CD1c-positive myeloid dendritic cell (primary cell): ENCODE data around the gene ACADSB.

ENCODE experiments used
- DNase-seq: peaks from one replicate; pipeline ENCODE4 v3.0.0-alpha.2; 2016; ENCODE audit errors: extremely low spot score

ACADSB gene

DNA sequence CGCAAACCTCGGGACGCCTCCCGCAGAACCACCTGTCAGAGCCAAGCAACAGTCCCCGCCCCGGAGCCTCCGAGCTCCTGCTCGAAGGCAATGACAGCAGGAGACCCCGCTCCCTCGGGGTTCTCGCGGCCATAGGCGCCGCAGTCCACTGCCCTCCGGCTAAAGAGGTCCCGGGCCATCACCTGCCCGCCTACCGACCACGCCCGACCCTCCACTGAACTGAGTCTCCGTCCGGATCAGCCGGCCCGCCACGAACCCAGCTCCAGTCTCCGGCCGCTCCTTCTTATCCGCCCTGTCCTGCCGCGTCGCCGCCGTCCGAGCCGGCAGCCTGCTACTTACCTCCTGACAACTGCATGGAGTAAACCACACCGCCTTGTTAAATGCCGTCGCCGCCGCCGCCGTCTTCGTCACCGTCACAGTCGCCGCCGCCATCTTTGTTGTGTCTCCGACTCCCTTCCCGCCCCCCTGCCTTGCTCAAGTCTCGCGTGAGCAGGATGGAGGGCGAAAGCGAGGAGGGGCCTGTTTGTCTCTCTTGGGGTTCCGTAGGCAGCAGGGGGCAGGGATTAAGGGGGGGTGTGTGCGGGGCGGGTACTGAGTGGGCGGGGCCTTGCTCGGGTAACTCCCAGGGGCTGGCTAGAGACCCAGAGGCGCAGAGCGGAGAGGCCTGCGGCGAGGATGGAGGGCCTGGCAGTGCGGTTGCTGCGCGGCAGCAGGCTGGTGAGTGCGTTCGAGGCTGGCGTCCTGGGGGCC lies at the start of gene ACADSB, which contains the start of gene IKZF5:
Gene ACADSB, plus strand, starts transcription at position 652 of the 750 bp plus-strand sequence. Its CDS starts 24 bp downstream, at position 676.
Gene IKZF5, minus strand, starts transcription at position 441 of the 750 bp plus-strand sequence. CDS start 10,170 bp downstream, outside the sequence.
- peak; percentile 98 for DNase-seq

DNA sequence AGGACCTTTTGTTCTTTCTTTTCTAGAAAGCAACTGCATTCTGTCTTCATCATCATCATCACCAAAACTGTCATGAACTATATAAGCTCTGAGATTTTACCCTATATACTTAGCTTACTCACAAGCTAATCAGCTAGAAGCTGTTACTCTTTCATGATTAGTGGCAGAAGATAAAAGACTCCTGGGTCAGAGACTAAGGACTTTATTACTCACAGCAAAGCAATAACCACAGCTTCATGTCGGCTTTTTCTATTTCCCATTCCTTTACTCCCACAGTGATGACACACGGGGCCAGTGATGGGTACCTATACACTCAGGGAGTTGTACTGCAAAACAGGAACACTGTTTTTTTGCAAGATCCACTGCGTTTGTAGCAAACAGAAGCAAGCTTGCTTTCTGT lies 46.4 kb upstream of the ACADSB start:
- DNase-seq: no peak

DNA sequence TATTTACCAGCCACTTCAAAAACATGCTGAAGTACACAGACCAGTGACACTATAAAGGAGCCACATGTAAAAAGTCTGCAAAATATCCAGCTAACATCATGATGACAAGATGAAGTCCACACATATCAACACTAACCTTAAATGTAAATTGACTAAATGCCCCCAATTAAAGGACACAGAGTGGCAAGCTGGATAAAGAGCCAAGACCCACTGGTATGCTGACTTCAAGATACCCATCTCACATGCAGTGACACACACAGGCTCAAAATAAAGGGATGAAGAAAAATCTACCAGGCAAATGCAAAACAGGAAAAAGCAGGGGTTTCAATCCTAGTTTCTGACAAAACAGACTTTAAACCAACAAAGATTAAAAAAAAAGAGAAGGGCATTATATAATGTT lies 41.9 kb upstream of the ACADSB start:
- DNase-seq: no peak

DNA sequence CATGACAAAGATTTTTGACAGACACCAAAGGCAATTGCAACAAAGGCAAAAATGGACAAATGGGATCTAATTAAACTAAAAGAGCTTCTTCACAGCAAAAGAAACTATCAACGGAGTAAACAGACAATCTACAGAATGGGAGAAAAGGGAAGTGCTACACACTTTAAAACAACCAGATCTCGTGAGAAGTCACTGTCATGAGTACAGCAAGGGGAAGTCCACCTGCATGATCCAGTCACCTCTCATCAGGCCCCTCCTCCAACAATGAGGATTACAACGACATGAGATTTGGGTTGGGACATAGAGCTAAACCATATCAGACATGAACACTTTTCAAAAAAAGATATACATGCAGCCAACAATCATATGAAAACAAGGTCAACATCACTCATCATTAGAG lies 40.1 kb upstream of the ACADSB start:
- DNase-seq: no peak

DNA sequence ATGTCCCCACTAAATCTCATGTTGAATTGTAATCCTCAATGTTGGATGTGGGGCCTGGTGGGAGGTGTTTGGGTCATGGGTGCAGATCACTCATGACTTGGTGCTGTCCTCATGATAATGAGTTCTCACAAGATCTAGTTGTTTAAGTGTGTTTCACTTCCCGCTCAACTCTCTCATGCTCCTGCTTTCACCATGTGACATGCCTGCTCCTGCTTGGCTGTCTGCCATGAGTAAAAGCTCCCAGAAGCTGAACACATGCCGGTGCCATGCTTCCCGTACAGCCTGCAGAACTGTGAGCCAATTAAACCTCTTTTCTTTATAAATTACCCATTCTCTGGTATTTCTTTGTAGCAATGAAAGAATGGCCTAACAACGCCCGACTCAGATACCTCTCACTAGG lies 34.8 kb upstream of the ACADSB start:
- peak; percentile 37 for DNase-seq

DNA sequence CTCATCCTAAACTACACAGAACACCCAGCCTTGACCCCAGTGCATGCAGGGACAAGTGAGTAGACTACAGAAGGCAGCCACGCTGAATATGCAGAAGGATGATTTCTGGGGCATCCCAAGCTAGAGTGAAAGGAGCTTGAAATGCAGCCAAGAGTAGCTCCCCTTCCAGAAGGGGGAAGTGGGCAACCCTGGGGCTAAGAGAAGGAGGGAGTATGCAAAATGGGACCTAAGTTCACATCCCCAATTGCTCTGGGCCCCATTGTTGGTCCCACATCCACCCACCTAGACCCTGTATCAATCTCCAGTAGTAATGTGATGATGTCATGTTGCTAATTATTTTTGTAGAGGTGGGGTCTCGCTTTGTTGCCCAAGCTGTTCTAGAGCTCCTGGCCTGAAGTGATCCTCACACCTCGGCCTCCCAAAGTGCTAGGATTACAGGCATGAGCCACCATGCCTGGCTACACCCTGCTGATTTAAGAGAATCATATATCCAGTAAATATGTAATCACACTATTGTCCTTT lies 34.2 kb upstream of the ACADSB start:
- DNase-seq: no peak

DNA sequence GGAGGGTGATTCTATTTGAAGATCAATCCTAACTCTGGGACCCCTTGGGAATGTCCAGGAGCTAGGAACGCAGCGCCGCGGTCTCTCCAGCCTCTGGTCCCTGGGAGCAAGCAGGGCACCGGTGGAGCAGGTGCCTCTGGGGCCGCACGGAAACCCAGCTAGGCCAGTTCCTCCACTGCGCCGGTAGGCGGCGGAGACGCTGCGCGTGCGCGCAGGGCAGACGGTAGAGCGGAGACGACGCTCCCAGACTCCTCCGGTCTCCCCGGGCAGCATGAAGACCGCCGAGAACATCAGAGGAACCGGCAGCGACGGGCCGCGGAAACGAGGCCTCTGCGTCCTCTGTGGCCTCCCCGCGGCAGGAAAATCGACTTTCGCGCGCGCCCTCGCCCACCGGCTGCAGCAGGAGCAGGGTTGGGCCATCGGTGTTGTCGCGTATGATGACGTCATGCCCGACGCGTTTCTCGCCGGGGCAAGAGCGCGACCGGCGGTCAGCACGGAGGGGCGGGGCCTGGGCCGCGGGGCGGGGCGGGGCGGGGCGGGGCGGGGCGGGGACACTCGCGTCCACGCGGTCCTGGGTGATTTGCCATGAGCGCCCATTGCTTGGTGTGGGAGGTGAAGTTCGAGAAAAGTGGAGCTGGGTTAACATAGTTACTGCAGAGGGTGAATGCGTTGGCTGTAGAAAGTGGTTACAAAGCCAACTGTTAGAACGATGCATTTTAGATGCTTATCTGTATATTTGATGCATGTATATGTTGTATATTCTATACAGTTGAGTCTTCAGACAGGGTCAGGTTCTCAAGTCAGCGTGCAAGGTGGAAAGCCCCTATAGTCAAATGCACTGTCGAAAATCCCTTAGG lies 28.4 kb upstream of the ACADSB start, which contains the start of gene PSTK:
Gene PSTK, plus strand, starts transcription at position 193 of the 857 bp plus-strand sequence. Its CDS starts 79 bp downstream, at position 272.
- DNase-seq: peak; percentile 95

DNA sequence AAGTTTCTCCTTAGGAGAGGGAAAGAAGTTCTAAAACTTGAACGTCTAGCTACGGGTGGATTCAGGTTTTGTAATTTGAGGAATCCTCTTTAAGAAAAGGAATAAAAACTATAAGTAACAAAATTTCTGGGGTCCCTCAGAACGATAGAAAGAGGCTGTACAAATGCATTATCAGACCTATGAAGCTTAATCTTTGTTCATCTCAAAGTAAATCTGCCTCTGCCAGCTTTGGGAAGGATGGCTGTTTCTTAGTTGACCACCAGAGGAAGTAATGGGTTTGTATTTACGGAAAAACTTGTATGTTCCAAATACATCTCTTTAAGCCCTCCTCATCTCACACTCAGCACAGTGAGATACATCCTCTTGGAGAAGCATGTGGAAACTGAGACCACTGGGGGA lies 27.7 kb upstream of the ACADSB start:
- DNase-seq: peak; percentile 35

DNA sequence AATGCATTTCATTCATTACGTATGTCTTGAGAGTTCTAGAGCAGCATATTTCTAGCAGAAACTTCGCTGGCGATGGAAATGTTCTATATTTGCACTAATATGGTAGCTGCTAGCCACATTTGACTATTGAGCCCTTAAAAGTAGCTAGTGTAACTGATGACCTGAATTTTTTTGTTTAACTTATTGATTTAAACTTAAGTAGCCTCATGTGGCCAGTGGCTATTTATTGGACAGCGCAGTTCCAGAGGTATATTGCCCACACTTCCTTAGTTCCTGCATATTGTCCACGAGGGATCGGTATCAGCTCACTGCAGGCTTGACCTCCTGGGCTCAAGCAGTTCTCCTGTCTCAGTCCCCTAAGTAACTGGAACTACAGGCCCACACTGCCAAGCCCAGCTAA lies 24.9 kb upstream of the ACADSB start:
- DNase-seq: no peak

DNA sequence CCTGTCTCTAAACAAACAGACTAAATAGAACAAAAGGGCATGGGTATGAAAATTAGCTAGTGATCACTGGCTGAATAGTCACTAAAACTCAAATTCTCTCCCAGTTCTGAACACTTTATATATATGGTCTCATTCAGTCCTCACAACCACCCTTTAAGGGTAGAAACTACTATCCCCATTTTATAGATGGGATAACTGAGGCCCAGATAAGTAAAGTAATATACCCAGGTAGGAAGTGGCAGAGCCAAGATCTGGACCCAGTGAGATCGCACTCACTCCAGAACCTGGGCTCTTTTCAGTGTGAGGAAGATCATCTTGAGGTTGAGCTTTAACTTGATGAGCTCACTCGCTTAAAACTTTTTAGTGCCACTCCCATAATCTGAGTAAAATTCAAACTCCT lies 24.1 kb upstream of the ACADSB start:
- no peak for DNase-seq

DNA sequence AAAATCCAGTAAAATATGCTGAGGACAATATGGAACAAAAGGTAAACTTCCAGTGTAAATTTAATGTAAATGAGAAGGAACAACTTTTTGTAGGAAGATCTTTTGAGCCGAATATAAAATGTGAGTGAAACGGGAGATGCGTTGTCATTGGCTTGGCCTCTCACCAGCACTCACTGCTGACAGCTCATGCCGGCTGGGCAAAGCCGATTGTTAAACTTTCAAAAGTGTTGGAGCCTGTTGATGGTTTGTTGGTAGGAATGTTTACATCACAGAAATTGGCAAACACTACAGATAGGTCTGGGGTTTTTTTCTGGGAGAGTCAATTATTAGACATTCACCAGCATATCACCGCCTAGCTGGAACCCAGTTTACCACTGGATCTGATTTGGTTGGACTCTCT lies 22.5 kb upstream of the ACADSB start:
- no peak for DNase-seq

DNA sequence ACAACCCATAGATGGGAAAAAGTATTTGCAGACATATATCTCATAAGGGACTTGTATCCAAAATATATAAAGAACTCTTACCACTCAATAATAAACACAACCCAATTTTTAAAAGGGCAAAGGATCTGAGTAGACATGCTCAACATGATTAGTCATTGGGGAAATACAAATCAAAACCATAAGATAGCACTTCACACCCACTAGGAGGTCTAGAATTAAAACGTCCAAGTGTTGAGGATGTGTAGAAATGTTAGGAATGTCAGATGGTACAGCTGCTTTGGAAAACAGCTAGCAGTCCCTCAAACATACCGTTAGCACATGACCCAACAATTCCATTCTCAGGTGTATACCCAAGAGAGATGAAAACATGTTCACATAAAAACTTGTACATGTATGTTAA lies 20.3 kb upstream of the ACADSB start:
- no peak for DNase-seq

DNA sequence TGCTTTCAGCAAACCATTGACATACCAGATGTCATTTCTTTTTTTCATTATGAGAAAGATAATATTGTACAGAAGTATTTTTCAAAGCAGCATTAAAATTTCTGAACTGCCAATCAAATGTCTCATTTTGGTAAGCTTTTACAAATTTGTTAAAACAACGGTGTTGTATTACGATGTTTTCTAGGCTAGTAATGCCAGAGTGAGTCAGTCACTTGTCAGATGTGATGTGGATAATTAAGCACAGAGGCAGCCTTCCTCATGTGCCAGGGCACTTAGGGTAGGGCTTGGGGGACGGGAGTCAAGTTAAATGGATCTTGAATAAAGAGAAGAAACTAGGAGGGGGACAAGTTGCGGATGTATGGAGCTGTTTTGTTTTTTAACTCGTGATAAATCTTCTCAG lies 18.5 kb upstream of the ACADSB start:
- no peak for DNase-seq

DNA sequence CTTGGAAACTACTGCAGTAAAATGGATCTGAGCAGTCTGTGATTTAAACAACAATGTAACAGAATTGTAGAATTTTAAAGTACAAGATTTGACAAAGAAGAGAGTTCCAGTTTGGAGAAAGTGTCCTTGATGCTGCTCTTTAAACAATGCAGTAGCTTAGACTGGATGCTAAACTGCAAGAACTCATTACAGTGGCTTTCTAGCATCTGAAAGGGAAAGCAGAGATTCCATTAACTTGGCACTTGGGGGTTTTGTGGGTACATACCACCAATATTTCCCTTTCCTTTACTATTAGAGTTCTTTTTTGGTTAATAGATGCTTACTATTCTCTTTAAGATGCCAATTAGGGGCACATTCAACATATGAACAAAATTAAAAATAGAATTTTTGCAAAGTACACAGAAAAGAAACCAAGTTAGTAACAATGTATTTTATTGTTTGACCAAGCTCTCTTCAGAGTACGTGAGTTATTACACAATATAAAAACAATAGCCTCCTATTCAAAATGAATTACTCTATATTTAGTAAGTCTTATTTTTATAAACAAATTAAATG lies 16.7 kb upstream of the ACADSB start:
- no peak for DNase-seq

DNA sequence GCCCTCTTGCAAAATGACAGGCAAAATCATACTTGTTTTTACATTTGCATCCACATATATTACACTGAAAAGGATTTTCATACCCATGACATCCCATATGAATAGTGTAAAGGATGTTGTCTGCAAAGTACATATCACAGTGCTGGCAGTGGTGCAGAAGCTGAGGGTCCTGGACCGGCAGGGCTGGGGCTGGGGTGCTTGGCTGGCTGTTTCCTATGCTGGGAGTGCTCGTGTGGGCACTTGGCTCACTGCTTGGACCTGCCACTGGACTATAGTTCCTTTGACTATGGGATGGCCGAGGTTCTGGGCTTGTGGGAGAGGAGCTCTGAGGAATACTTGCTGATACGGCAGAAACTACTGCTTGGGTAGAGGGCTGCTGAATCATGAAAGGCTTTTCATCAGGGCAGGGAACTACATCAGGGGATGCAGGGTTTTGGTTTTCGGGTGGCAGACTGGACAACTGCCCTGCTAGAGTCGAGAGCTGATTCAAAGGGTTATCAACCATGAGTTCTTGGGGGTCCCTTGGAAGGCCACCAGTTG lies 14.9 kb upstream of the ACADSB start:
- DNase-seq: no peak

DNA sequence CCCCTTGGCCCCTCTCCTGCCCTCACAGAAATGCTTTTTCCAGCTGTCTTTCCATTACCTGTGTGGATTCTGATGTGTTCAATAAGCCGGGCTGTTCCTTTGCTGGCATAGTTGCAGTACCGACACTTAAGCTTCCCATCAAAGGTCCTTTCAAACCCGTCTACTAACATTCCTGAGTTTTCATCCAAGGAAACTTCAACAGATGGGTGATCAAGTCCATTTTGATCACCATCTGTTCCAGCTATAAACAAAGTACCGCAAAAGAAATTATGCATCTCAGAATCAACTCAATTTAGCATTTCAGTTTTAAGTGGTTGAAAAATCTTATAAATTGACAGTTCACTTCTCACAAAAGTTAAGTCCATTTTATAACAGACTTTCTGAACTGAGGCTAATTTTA lies 12.9 kb upstream of the ACADSB start:
- no peak for DNase-seq

DNA sequence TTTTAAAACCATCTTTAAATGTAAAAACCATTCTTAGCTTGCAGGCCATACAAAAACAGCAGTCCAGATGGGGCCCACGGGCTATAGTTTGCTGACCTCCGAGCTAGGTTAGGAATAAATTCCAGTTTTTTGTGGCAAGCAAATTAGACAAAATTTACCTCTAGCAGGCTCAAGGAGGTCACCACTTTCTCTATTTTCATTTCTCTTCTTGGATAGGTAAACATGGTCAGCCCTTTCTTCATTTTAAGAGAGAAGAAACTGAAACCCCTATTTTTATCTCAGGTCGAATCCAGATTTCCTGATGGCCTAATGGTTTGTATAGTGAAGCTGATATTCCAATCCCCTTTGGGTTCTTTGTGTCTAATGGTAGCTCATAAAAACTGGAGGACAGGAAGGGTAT lies 10.9 kb upstream of the ACADSB start:
- DNase-seq: no peak

DNA sequence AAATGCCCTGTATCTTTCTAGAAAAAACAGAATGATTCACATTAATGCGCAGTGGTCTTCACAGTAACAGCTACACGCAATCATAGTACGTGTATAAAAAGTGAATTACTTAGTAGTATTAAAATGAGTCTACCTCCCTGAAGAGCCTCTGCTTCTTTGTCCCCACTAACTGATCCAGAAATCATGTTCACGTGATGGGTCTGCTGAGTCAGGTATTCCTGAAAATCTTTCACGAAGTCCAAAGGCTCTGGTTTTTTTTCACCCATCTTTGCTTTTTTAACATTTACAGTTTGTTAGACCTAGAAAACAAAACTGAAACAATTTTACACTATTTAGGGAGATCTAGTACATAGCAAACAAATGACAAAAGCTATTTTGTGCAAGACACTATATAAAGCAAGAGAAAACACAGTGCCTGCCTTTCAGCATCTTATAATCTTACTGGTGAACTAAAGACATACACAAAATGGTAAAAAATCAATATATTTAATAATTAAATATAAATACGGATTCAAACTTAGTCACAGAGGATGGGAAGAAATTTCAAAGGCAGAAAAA lies 10.4 kb upstream of the ACADSB start:
- no peak for DNase-seq

DNA sequence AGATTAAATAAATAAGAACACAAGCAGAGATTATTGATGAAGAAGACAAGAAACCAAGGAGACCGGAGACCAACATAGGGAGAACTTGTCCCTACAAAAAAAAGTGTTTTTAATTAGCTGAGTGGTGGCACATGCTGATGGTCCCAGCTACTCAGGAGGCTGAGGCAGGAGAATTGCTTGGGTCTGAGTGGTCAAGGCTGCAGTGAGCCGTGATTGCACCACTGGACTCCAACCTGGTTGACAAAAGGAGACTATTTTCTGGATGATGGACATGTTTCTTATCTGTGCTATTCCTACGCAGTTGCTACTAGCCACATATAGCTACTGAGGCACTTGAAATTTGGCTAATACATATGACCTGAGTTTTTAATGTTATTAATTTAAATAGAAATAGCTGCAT lies 9.9 kb upstream of the ACADSB start:
- DNase-seq: no peak

DNA sequence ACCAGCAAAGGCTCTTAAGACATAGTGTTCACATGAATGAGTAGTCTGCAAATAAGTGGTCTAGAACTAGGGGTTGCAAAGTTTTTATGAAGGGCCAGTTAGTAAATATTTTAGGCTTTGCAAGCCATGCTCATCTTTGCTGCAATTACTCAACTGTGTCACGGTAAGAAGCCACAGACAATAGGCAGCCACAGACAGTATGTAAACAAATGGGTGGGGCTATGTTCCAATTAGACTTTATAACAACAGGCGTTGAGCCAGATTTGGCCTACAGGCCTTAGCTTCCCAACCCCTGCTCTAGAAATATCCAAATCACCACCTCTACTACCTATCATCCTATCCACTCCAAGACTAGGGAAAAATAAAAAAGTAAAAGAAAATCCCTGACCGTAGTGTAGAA lies 9.5 kb upstream of the ACADSB start:
- no peak for DNase-seq

DNA sequence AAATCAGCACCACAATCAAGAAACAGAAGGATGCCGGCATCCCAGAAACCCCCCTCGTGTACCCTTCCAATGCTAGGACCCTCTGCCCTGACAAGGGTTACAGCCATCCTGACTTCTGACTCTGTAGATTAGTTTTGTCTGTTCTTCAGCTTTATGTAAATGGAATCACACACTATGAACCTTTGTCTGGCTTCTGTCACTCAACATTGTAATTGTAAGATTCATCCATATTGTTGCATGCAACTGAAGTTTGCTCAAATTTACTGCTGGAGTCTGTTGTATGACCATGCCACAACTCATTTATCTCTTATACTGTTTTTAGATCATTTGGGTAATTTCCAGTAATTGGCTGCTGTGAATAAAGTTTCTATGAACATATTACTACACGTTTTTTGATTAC lies 8.7 kb upstream of the ACADSB start:
- DNase-seq: no peak

DNA sequence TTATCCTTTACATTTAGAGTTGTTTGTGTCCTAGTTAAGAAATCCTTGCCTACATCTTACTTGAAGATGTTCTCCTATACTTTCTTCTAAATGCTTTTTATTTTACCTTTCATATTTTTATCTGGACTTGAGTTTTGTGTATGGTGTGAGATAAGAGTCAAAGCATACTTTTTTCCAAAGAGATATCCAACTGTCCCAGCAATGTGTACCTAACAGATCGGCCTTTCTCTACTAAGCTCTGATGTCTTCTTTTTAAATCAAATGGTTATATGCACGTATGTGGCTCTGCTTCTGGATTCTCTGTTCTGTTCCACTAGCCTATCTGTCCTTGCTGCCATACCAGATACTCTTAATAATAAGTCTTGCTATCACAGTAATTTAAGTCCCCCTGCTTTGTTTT lies 7.4 kb upstream of the ACADSB start:
- DNase-seq: no peak
